ENCODE measurements around the gene ARID5B. TPM values are rescaled to one million over a fixed set of nuclear protein-coding genes. Genes with fewer than 3 reads are reported as not detected.

Gene ARID5B
- total RNA-seq, 4 donors from 2014 or later = 10.5 to 167 (median 29.4) TPM

GRCh38 chr10:62127975-62128374 is 226.5 kb downstream of the ARID5B start:
- DNase-seq = no peak
- Histone ChIP-seq H3K36me3 (no peaks in the 10 kb centered on the region), H3K27ac (no peak overlapping the region), H3K4me1 (no peaks in the 10 kb centered on the region), H3K27me3 (no peaks in the 10 kb centered on the region), H3K4me3 (no peak overlapping the region), H3K9me3 (no peaks in the 10 kb centered on the region)
- TF ChIP-seq CTCF (IDR thresholded peaks at IDR 0.05) (no peak), POLR2A (IDR thresholded peaks at IDR 0.05) (no peak)

GRCh38 chr10:62130948-62131347 is 229.4 kb downstream of the ARID5B start:
- no peak overlapping the region for H3K4me3 ChIP-seq
- H3K27ac ChIP-seq = no peak overlapping the region
- H3K9me3 ChIP-seq = no peaks in the 10 kb centered on the region
- H3K4me1 ChIP-seq = no peaks in the 10 kb centered on the region
- no peaks in the 10 kb centered on the region for H3K36me3 ChIP-seq
- no peak for DNase-seq
- TF ChIP-seq CTCF (IDR thresholded peaks at IDR 0.05) (no peak), POLR2A (IDR thresholded peaks at IDR 0.05) (no peak)
- no peaks in the 10 kb centered on the region for H3K27me3 ChIP-seq

GRCh38 chr10:62131724-62132123 is 230.2 kb downstream of the ARID5B start:
- H3K27me3 ChIP-seq = no peaks in the 10 kb centered on the region
- no peak overlapping the region for H3K27ac ChIP-seq
- H3K9me3 ChIP-seq = no peaks in the 10 kb centered on the region
- no peaks in the 10 kb centered on the region for H3K36me3 ChIP-seq
- DNase-seq = no peak
- no peak overlapping the region for H3K4me3 ChIP-seq
- TF ChIP-seq CTCF (IDR thresholded peaks at IDR 0.05) (no peak), POLR2A (IDR thresholded peaks at IDR 0.05) (no peak)
- no peaks in the 10 kb centered on the region for H3K4me1 ChIP-seq

GRCh38 chr10:62133618-62134017 is 232.1 kb downstream of the ARID5B start:
- Histone ChIP-seq H3K4me1 (no peaks in the 10 kb centered on the region), H3K36me3 (no peaks in the 10 kb centered on the region), H3K9me3 (no peaks in the 10 kb centered on the region), H3K27ac (no peak overlapping the region), H3K4me3 (no peak overlapping the region), H3K27me3 (no peaks in the 10 kb centered on the region)
- TF ChIP-seq CTCF (IDR thresholded peaks at IDR 0.05) (no peak), POLR2A (IDR thresholded peaks at IDR 0.05) (no peak)
- no peak for DNase-seq

- no peaks in the 10 kb centered on the region for H3K9me3 ChIP-seq
- H3K27ac ChIP-seq = no peak overlapping the region
- H3K27me3 ChIP-seq = no peaks in the 10 kb centered on the region
- TF ChIP-seq CTCF (IDR thresholded peaks at IDR 0.05) (no peak), POLR2A (IDR thresholded peaks at IDR 0.05) (no peak)
- H3K4me3 ChIP-seq = no peak overlapping the region
- no peaks in the 10 kb centered on the region for H3K36me3 ChIP-seq
- no peak for DNase-seq
- no peaks in the 10 kb centered on the region for H3K4me1 ChIP-seq
Measured at GRCh38 chr10:62136931-62137330, 235.4 kb downstream of the ARID5B start.

Other genes starting within 250 kb of the ARID5B start
- gene CABCOCO1, start 238.8 kb upstream of the ARID5B start, total RNA-seq = not detected

Data from Peyer's patch (tissue), 4 donors.